Measurements from ENCODE around the gene FAM234A.

Gene FAM234A

DNA sequence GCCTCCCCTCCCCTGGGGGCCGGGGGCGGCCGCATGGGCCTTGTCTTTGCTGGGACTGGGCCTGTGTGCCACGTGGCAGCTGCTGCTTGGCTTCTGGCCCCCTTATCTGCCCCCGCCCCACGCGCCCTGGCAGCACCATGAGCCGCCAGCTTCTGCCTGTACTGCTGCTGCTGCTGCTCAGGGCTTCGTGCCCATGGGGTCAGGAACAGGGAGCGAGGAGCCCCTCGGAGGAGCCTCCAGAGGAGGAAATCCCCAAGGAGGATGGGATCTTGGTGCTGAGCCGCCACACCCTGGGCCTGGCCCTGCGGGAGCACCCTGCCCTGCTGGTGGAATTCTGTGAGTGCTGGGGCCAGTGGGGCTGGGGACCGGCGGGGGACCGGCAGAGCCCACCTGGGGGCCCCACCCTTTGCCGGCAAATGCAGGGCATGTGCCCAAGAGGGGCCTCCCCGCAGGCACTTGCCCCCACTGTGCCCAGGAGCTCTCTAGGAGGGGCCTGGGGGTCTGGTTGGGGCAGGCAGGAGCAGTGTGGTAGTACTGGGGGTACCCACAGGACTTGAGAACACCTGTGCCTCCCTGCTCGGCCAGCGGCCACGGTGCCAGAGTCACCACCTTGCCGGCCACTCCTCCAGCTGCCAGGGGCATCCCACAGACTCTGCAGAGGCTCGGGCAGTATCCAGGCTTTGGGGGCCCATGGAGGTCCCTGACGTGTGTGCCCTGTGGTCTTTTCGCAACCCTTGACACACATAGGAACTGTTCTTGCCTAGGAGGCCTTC, 48.6 kb downstream of the FAM234A start, which contains the start of gene PDIA2:
Gene PDIA2, plus strand, starts transcription at position 132 of the 773 bp plus-strand sequence. Its CDS starts 6 bp downstream, at position 138.
- H3K4me3 ChIP-seq (IDR thresholded peaks at IDR 0.05; ENCODE audit: insufficient read depth, low read depth, low read length), result no peak within 1 kb of the TSS
- peaks cover 4% of the 10 kb centered on the region for H3K4me1 ChIP-seq (ENCODE audit: low read depth, poor library complexity, severe bottlenecking)
- no peak within 1 kb of the TSS for H3K9ac ChIP-seq
- no peak within 1 kb of the TSS for H3K27ac ChIP-seq
- no peaks in the 10 kb centered on the region for H3K79me2 ChIP-seq (ENCODE audit: insufficient read depth, low read depth)
- TF ChIP-seq, protein P1, sequence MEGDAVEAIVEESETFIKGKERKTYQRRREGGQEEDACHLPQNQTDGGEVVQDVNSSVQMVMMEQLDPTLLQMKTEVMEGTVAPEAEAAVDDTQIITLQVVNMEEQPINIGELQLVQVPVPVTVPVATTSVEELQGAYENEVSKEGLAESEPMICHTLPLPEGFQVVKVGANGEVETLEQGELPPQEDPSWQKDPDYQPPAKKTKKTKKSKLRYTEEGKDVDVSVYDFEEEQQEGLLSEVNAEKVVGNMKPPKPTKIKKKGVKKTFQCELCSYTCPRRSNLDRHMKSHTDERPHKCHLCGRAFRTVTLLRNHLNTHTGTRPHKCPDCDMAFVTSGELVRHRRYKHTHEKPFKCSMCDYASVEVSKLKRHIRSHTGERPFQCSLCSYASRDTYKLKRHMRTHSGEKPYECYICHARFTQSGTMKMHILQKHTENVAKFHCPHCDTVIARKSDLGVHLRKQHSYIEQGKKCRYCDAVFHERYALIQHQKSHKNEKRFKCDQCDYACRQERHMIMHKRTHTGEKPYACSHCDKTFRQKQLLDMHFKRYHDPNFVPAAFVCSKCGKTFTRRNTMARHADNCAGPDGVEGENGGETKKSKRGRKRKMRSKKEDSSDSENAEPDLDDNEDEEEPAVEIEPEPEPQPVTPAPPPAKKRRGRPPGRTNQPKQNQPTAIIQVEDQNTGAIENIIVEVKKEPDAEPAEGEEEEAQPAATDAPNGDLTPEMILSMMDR (conservative IDR thresholded peaks at IDR 0.05; ENCODE audit: low read depth, low read length), result no peak
- H4K20me1 ChIP-seq (ENCODE audit: insufficient read depth), result no peaks in the 10 kb centered on the region
- no peak within 1 kb of the TSS for H3K4me2 ChIP-seq
- no peaks in the 10 kb centered on the region; the same call in 1 of the 2 replicates for H3K36me3 ChIP-seq (ENCODE audit: insufficient read depth)
- H2AFZ ChIP-seq (ENCODE audit: low read depth), result no peak within 1 kb of the TSS
- peaks cover 15% of the 10 kb centered on the region; the same call in 1 of the 2 replicates for H3K27me3 ChIP-seq (ENCODE audit: insufficient read depth, low read depth)

DNA sequence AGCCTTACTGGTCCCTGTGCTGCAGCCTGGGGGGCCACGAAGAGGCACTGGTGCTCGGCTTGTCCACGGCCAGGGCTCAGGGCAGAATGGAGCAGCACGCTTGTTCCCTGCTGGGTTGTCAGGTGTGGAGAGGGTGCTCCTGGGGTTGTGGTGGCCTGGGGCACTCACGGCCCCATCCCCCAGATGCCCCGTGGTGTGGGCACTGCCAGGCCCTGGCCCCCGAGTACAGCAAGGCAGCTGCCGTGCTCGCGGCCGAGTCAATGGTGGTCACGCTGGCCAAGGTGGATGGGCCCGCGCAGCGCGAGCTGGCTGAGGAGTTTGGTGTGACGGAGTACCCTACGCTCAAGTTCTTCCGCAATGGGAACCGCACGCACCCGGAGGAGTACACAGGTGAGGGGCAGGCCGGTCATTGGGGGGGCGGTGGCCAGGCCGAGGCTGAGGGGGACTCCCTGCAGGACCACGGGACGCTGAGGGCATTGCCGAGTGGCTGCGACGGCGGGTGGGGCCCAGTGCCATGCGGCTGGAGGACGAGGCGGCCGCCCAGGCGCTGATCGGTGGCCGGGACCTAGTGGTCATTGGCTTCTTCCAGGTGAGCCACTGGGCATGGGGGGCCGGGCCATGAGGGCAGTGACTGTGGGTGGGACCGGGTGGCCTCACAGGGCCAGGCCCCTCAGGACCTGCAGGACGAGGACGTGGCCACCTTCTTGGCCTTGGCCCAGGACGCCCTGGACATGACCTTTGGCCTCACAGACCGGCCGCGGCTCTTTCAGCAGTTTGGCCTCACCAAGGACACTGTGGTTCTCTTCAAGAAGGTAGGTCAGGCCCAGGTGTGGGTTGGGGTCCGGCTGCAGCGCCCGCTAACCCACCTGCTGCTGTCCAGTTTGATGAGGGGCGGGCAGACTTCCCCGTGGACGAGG, 49.8 kb downstream of the FAM234A start:
- Histone ChIP-seq H3K4me1 (ENCODE audit: low read depth, poor library complexity, severe bottlenecking) (peaks cover under 1% of the 10 kb centered on the region), H3K27ac (no peak overlapping the region), H3K27me3 (ENCODE audit: insufficient read depth, low read depth) (peaks cover 15% of the 10 kb centered on the region; the same call in 1 of the 2 replicates), H3K9ac (no peak overlapping the region), H4K20me1 (ENCODE audit: insufficient read depth) (no peaks in the 10 kb centered on the region), H3K4me3 (IDR thresholded peaks at IDR 0.05; ENCODE audit: insufficient read depth, low read depth, low read length) (no peak overlapping the region), H2AFZ (ENCODE audit: low read depth) (no peak overlapping the region), H3K79me2 (ENCODE audit: insufficient read depth, low read depth) (no peaks in the 10 kb centered on the region), H3K4me2 (no peak overlapping the region), H3K36me3 (ENCODE audit: insufficient read depth) (no peaks in the 10 kb centered on the region; the same call in 1 of the 2 replicates)
- TF ChIP-seq, protein P1 (conservative IDR thresholded peaks at IDR 0.05; ENCODE audit: low read depth, low read length), result no peak

DNA sequence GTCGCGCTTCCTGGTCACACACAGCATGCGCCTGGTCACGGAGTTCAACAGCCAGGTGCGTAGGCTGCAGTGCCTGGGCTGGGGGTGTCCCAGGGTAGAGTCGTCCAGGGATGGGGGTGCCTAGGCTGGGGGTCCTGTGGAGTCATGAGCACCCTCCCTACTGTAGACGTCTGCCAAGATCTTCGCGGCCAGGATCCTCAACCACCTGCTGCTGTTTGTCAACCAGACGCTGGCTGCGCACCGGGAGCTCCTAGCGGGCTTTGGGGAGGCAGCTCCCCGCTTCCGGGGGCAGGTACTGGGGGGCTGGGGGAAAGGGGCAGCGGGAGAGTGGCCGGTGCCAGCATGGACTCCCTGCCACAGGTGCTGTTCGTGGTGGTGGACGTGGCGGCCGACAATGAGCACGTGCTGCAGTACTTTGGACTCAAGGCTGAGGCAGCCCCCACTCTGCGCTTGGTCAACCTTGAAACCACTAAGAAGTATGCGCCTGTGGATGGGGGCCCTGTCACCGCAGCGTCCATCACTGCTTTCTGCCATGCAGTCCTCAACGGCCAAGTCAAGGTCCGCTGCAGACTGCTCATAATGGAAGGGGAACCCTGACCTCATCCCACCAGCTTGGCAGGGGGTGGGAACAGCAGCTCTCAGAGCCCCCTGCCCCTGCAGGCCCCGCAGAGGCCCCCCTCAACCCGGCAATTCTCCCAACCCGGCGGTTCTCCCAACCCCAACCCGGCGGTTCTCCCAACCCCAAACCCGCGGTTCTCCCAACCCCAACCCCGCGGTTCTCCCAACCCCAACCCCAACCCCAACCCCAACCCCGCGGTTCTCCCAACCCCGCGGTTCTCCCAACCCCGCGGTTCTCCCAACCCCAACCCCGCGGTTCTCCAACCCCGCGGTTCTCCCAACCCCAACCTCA, 50.8 kb downstream of the FAM234A start:
- H4K20me1 ChIP-seq (ENCODE audit: insufficient read depth), result no peaks in the 10 kb centered on the region
- H3K9ac ChIP-seq, result no peak overlapping the region
- no peaks in the 10 kb centered on the region for H3K79me2 ChIP-seq (ENCODE audit: insufficient read depth, low read depth)
- H3K4me2 ChIP-seq, result no peak overlapping the region
- no peak overlapping the region for H3K27ac ChIP-seq
- no peak overlapping the region for H2AFZ ChIP-seq (ENCODE audit: low read depth)
- TF ChIP-seq, protein P1 (conservative IDR thresholded peaks at IDR 0.05; ENCODE audit: low read depth, low read length), result no peak
- peaks cover 15% of the 10 kb centered on the region; the same call in 1 of the 2 replicates for H3K27me3 ChIP-seq (ENCODE audit: insufficient read depth, low read depth)
- no peaks in the 10 kb centered on the region; the same call in 1 of the 2 replicates for H3K36me3 ChIP-seq (ENCODE audit: insufficient read depth)
- no peak overlapping the region for H3K4me3 ChIP-seq (IDR thresholded peaks at IDR 0.05; ENCODE audit: insufficient read depth, low read depth, low read length)
- no peaks in the 10 kb centered on the region for H3K4me1 ChIP-seq (ENCODE audit: low read depth, poor library complexity, severe bottlenecking)

Measured in KMS-11 (cell line).